Gastrocnemius medialis (tissue), 4 donors: ENCODE data around the gene GPR15LG. TPM values are rescaled to one million over a fixed set of nuclear protein-coding genes. Genes with fewer than 3 reads are reported as not detected.
"Not testable (repeated sequence)": the region's sequence is repeated elsewhere in the genome, so short reads cannot be mapped to it uniquely, and the experiment has no call there.

ENCODE experiments used
- ATAC-seq, 2 donors: fragments of 150-250 bp; one replicate each; pipeline ENCODE4 v1.9.1; 2016
- DNase-seq, 2 donors: peaks; one replicate each; pipeline ENCODE4 v3.0.0-alpha.2; 2019
- H3K27ac ChIP-seq, 4 donors: fragments of 200-600 bp; sonication (generic); 1 replicate in 1 of 4; 2 replicates in 3 of 4; pipeline ENCODE4 v1.5.1; 2016 to 2018; ENCODE audit warnings: mild to moderate bottlenecking in 2 of 4, moderate library complexity in 1 of 4
- H3K27me3 ChIP-seq, 3 donors: fragments of 200-600 bp; sonication (generic) in 2 of 3; 1 replicate in 1 of 3; 2 replicates in 2 of 3; pipeline versions ENCODE4 v1.5.1 to v1.6.0; 2016 to 2019; ENCODE audit warnings: mild to moderate bottlenecking in 1 of 3, moderate library complexity in 1 of 3
- H3K36me3 ChIP-seq, 2 donors: fragments of 200-600 bp; sonication (generic) in 1 of 2; one replicate each; pipeline ENCODE4 v1.5.1; 2017 to 2018
- H3K4me1 ChIP-seq, 2 donors: fragments of 200-600 bp; sonication (generic) in 1 of 2; one replicate each; pipeline ENCODE4 v1.5.1; 2016 to 2017; ENCODE audit warnings: mild to moderate bottlenecking in 2 of 2
- H3K4me3 ChIP-seq, 4 donors: fragments of 200-600 bp; sonication (generic) in 3 of 4; 1 replicate in 1 of 4; 2 replicates in 3 of 4; pipeline ENCODE4 v1.5.1; 2016 to 2019; ENCODE audit warnings: mild to moderate bottlenecking in 2 of 4
- H3K9me3 ChIP-seq, 3 donors: fragments of 200-600 bp; sonication (generic) in 2 of 3; 1 replicate in 1 of 3; 2 replicates in 2 of 3; pipeline ENCODE4 v1.5.1; 2016 to 2019
- CTCF ChIP-seq, 5 experiments: fragments of 450-650 bp in 3 of 5; fragments of 200-600 bp in 2 of 5; sonication (generic) in 2 of 5; IDR thresholded peaks in 4 of 5; conservative IDR thresholded peaks in 1 of 5; 1 replicate in 4 of 5; 2 replicates in 1 of 5; pipeline ENCODE4 v1.5.1; 2016 to 2019; ENCODE audit warnings: antibody characterized with exemption in 5 of 5, mild to moderate bottlenecking in 3 of 5, moderate library complexity in 3 of 5
- POLR2A ChIP-seq, 2 donors: fragments of 450-650 bp; IDR thresholded peaks; one replicate each; pipeline ENCODE4 v1.6.1; 2017; ENCODE audit warnings: antibody characterized with exemption in 2 of 2, mild to moderate bottlenecking in 2 of 2, moderate library complexity in 2 of 2
- in situ Hi-C, 4 donors: fragments of 200-750 bp; cut with MboI; loops; one replicate each; pipeline versions ENCODE4 v1.15.0 to v1.8.0; 2017; ENCODE audit warnings: low sequenced_read_pairs in 4 of 4
- intact Hi-C: fragments of 100-400 bp; cut with DNase I; formaldehyde crosslinking; loops from one replicate; pipeline ENCODE4 v1.15.1; 2023; ENCODE audit warnings: low total_unique reads
- total RNA-seq, 4 donors: library from RNA; depleted of rRNA; stranded (reverse); fragments of >200 nt; gene quantifications; one replicate each; pipeline versions ENCODE4 v1.1.0 to v1.2.3, GENCODE V29; 2016

The GPR15LG gene
- total RNA-seq, 4 donors from 2014 or later, result 0.92 TPM; not detected in 3

DNA sequence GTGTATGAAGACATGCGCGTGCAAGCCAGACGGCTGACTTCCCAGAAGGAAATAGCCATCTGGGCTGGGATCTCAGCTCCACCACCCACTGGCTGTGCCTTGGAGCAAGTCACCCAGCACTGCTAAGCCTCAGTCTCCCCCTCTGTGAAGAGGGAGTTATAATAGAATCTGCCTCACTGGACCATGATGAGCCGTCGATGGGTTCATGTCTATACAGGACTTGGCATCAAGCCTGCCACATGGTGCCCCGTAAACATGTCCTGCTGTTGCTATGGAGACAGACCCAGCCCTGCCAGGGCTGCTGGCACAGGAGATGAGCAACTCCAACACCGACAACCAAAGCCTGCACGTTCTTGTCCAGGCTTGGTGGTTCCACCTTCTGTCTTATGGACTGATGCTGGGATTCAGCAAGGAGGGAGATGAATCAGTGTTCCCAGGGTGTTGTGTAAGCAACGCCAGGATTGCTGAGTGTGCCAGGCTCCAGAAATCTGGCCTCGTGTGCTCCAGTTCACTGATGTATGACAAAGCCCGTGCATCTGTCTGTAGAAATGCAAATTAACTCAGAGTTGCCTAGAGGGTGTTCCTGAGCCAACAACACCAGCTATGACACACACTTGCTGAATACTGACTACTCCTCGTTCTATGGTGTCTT, 5.6 kb downstream of the GPR15LG start:
- no peak overlapping the region for H3K27ac ChIP-seq
- no peaks in the 10 kb centered on the region for H3K27me3 ChIP-seq
- H3K4me1 ChIP-seq, result no peaks in the 10 kb centered on the region
- intact Hi-C loops (no loop called here), in situ Hi-C loops (no loop called here)
- H3K4me3 ChIP-seq, result no peak overlapping the region
- H3K9me3 ChIP-seq, result no peaks in the 10 kb centered on the region
- TF ChIP-seq CTCF (IDR thresholded peaks at IDR 0.05 in 4 of 5, conservative IDR thresholded peaks at IDR 0.05 in 1 of 5), result no peak
- no peak for TF ChIP-seq POLR2A (IDR thresholded peaks at IDR 0.05)
- no peak for DNase-seq
- no peaks in the 10 kb centered on the region for H3K36me3 ChIP-seq
- ATAC-seq, result no peak

DNA sequence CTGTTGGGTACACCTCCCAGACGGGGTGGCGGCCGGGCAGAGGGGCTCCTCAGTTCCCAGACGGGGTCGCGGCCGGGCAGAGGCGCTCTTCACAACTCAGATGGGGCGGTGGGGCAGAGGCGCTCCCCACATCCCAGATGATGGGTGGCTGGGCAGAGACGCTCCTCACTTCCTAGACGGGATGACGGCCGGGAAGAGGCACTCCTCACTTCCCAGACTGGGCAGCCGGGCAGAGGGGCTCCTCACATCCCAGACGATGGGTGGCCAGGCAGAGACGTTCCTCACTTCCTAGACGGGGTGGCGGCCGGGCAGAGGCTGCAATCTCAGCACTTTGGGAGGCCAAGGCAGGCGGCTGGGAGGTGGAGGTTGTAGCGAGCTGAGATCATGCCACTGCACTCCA, 6.8 kb downstream of the GPR15LG start:
- H3K27me3 ChIP-seq, H3K36me3 ChIP-seq, DNase-seq, H3K4me1 ChIP-seq, intact Hi-C loops, H3K9me3 ChIP-seq, ATAC-seq, H3K4me3 ChIP-seq, H3K27ac ChIP-seq, in situ Hi-C loops: not testable (repeated sequence)

- intact Hi-C loops, result no loop called here
- ATAC-seq (no peak), DNase-seq (no peak)
- in situ Hi-C loops, result no loop called here
- H3K4me1 ChIP-seq, result no peaks in the 10 kb centered on the region
- TF ChIP-seq CTCF (IDR thresholded peaks at IDR 0.05 in 4 of 5, conservative IDR thresholded peaks at IDR 0.05 in 1 of 5) (no peak), POLR2A (IDR thresholded peaks at IDR 0.05) (no peak)
- no peaks in the 10 kb centered on the region for H3K36me3 ChIP-seq
- H3K27ac ChIP-seq, result no peak overlapping the region
- H3K27me3 ChIP-seq, result no peaks in the 10 kb centered on the region
- H3K9me3 ChIP-seq, result no peaks in the 10 kb centered on the region
- H3K4me3 ChIP-seq, result no peak overlapping the region
Measured at GRCh38 chr10:84181631-84182030, 8.0 kb downstream of the GPR15LG start.

- in situ Hi-C loops (no loop called here), intact Hi-C loops (no loop called here)
- Histone ChIP-seq H3K27ac (no peak overlapping the region), H3K4me3 (no peak overlapping the region), H3K36me3 (no peaks in the 10 kb centered on the region), H3K27me3 (no peaks in the 10 kb centered on the region), H3K4me1 (no peaks in the 10 kb centered on the region), H3K9me3 (no peaks in the 10 kb centered on the region)
- no peak for TF ChIP-seq POLR2A (IDR thresholded peaks at IDR 0.05)
- TF ChIP-seq CTCF (IDR thresholded peaks at IDR 0.05 in 4 of 5, conservative IDR thresholded peaks at IDR 0.05 in 1 of 5), result no peak
- DNase-seq, result no peak
- no peak for ATAC-seq
Measured at GRCh38 chr10:84184517-84184916, 10.9 kb downstream of the GPR15LG start.

- no peak for ATAC-seq
- Histone ChIP-seq H3K27ac (no peak overlapping the region), H3K36me3 (no peaks in the 10 kb centered on the region), H3K4me1 (no peaks in the 10 kb centered on the region), H3K4me3 (no peak overlapping the region), H3K9me3 (no peaks in the 10 kb centered on the region), H3K27me3 (no peaks in the 10 kb centered on the region)
- intact Hi-C loops, result no loop called here
- in situ Hi-C loops, result no loop called here
- TF ChIP-seq CTCF (IDR thresholded peaks at IDR 0.05 in 4 of 5, conservative IDR thresholded peaks at IDR 0.05 in 1 of 5) (no peak), POLR2A (IDR thresholded peaks at IDR 0.05) (no peak)
- no peak for DNase-seq
Measured at GRCh38 chr10:84185526-84186175, 12.1 kb downstream of the GPR15LG start.
